Stimulated activated CD4-positive, alpha-beta T cell treated with anti-CD3 and anti-CD28 coated beads, Interleukin-1b, Interleukin-23, amount 100 ng/mL, for 4 hours (primary cell): Measurements from ENCODE around the gene RRBP1.

Experiments used
- DNase-seq, 2 donors: peaks; one replicate each; pipeline ENCODE4 v3.0.0-alpha.2; 2020; ENCODE audit warnings: low read depth in 2 of 2

The RRBP1 gene

GRCh38 chr20:17647391-17648314, 34.4 kb downstream of the RRBP1 start:
- no peak for DNase-seq

GRCh38 chr20:17646961-17647301, 35.1 kb downstream of the RRBP1 start:
- no peak for DNase-seq

GRCh38 chr20:17646209-17646960, 35.7 kb downstream of the RRBP1 start:
- DNase-seq = no peak

GRCh38 chr20:17645546-17646208, 36.4 kb downstream of the RRBP1 start:
- DNase-seq = no peak

- no peak for DNase-seq
Observed at GRCh38 chr20:17645010-17645409, 37.0 kb downstream of the RRBP1 start.

- DNase-seq = no peak
Observed at GRCh38 chr20:17644451-17644850, 37.6 kb downstream of the RRBP1 start.

- DNase-seq = no peak
Observed at GRCh38 chr20:17643531-17644188, 38.4 kb downstream of the RRBP1 start.

- DNase-seq = no peak
Observed at GRCh38 chr20:17642404-17643269, 39.4 kb downstream of the RRBP1 start.

GRCh38 chr20:17641993-17642392, 40.0 kb downstream of the RRBP1 start:
- DNase-seq = no peak

- DNase-seq = no peak
Observed at GRCh38 chr20:17641520-17641964, 40.5 kb downstream of the RRBP1 start.

GRCh38 chr20:17640875-17641378, 41.1 kb downstream of the RRBP1 start:
- no peak for DNase-seq

- DNase-seq = no peak
Observed at GRCh38 chr20:17640146-17640874, 41.7 kb downstream of the RRBP1 start.

GRCh38 chr20:17638835-17639407, 43.1 kb downstream of the RRBP1 start:
- no peak for DNase-seq

GRCh38 chr20:17637985-17638640, 43.9 kb downstream of the RRBP1 start:
- DNase-seq = no peak

GRCh38 chr20:17637413-17637780, 44.6 kb downstream of the RRBP1 start:
- DNase-seq = no peak

GRCh38 chr20:17636523-17637412, 45.3 kb downstream of the RRBP1 start:
- DNase-seq = no peak

- no peak for DNase-seq
Observed at GRCh38 chr20:17635332-17636244, 46.5 kb downstream of the RRBP1 start.
